Thoracic aorta (tissue), 2 donors: ENCODE results near the gene USP17L25. TPM values are rescaled to one million over a fixed set of nuclear protein-coding genes. Genes with fewer than 3 reads are reported as not detected.
"Not testable (repeated sequence)": the region's sequence is repeated elsewhere in the genome, so short reads cannot be mapped to it uniquely, and the experiment has no call there.

Experiments
- ATAC-seq: fragments of 150-250 bp; one replicate; pipeline ENCODE4 v1.8.0; 2017; ENCODE audit warnings: low read depth; ENCODE audit not compliant: insufficient number of reproducible peaks, low FRiP score
- DNase-seq: peaks from one replicate; pipeline ENCODE4 v3.0.0-alpha.2; 2020; ENCODE audit warnings: low spot score
- H3K27ac ChIP-seq, 2 donors: fragments of 200-600 bp; sonication (generic); 1 replicate in 1 of 2; 2 replicates in 1 of 2; pipeline ENCODE4 v1.5.1; 2016; ENCODE audit warnings: mild to moderate bottlenecking in 2 of 2, moderate library complexity in 2 of 2
- H3K27me3 ChIP-seq: fragments of 200-600 bp; sonication (generic); replicated peaks from 2 replicates; pipeline ENCODE4 v1.6.0; 2016; ENCODE audit warnings: mild to moderate bottlenecking; ENCODE audit not compliant: insufficient read depth
- H3K36me3 ChIP-seq: fragments of 200-600 bp; sonication (generic); one replicate; pipeline ENCODE4 v1.5.1; 2016
- H3K4me1 ChIP-seq, 2 donors: fragments of 200-600 bp; sonication (generic); 1 replicate in 1 of 2; 2 replicates in 1 of 2; pipeline versions ENCODE4 v1.5.1 to v1.6.0; 2016; ENCODE audit warnings: low read depth in 2 of 2, mild to moderate bottlenecking in 1 of 2; ENCODE audit not compliant: control insufficient read depth in 1 of 2
- H3K4me3 ChIP-seq: fragments of 200-600 bp; sonication (generic); 2 replicates; pipeline ENCODE4 v1.5.1; 2016; ENCODE audit warnings: mild to moderate bottlenecking
- H3K9me3 ChIP-seq: fragments of 200-600 bp; sonication (generic); 2 replicates; pipeline ENCODE4 v1.5.1; 2016
- total RNA-seq, 2 donors: library from RNA; depleted of rRNA; stranded (reverse); fragments of >200 nt; gene quantifications; one replicate each; pipeline versions ENCODE4 v1.1.0 to v1.2.3, GENCODE V29; 2016

Gene USP17L25
- not detected for total RNA-seq

GRCh38 chr4:9329611-9330010 lies at the start of gene USP17L25:
Gene USP17L25 (plus strand): TSS chr4:9329911. CDS start chr4:9329911, 0 bp downstream.
- H3K27me3 ChIP-seq, H3K9me3 ChIP-seq, ATAC-seq, H3K36me3 ChIP-seq, H3K4me3 ChIP-seq, DNase-seq, H3K27ac ChIP-seq, H3K4me1 ChIP-seq: not testable (repeated sequence)

DNA sequence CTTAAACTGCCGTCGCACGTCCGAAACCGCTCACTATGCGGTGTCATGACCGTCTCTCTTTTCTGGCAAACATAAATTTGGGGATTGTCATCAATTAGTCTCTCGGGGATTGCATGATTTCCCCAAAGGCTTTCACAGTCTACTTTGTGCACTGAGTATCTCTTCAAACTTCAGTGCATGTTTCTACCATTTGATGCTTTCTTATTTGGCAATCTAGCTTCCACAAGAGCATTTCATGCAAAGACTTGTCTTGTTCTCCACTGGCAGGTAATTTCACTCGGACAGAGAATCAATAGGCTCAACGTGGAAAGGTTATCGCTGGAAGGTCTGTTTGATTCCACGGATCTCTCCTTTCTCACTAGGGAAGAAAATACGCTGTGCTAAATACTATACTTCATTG lies 5.5 kb upstream of the USP17L25 start:
- H3K27me3 ChIP-seq, H3K9me3 ChIP-seq, H3K27ac ChIP-seq, DNase-seq, H3K4me1 ChIP-seq, ATAC-seq, H3K36me3 ChIP-seq, H3K4me3 ChIP-seq: not testable (repeated sequence)

DNA sequence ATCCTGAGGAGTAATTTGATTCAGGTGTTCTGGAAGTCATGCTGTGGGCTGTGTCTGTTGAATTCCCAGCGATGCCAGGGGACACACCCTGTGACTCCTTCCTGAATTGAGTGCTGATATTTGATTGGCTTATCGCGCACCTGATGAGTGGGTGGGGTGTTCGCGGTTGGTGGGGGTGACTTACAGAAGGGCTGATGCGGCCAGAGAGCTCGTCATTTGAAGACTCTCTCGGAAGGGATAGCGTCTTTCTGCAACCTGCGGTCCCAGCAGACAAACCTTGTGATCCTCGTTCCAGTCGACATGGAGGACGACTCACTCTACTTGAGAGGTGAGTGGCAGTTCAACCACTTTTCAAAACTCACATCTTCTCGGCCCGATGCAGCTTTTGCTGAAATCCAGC lies 4.8 kb upstream of the USP17L25 start, which contains the start of gene USP17L24:
TSS of gene USP17L24 (plus strand) at position 301 of the 400 bp plus-strand sequence. CDS start at position 301, 0 bp downstream.
- not testable (repeated sequence) for H3K27me3 ChIP-seq, H3K4me3 ChIP-seq, ATAC-seq, DNase-seq, H3K9me3 ChIP-seq, H3K27ac ChIP-seq, H3K36me3 ChIP-seq, H3K4me1 ChIP-seq

- not testable (repeated sequence) for H3K27me3 ChIP-seq, ATAC-seq, H3K4me3 ChIP-seq
These were observed 4.6 kb downstream of the USP17L25 start, which contains the start of gene USP17L26 for GRCh38 chr4:9334358-9334757. Gene USP17L26 (plus strand): TSS chr4:9334658. CDS start chr4:9334658, 0 bp downstream.

DNA sequence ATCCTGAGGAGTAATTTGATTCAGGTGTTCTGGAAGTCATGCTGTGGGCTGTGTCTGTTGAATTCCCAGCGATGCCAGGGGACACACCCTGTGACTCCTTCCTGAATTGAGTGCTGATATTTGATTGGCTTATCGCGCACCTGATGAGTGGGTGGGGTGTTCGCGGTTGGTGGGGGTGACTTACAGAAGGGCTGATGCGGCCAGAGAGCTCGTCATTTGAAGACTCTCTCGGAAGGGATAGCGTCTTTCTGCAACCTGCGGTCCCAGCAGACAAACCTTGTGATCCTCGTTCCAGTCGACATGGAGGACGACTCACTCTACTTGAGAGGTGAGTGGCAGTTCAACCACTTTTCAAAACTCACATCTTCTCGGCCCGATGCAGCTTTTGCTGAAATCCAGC lies 9.4 kb downstream of the USP17L25 start, which contains the start of gene USP17L5:
TSS of gene USP17L5 (plus strand) at position 301 of the 400 bp plus-strand sequence. CDS start at position 301, 0 bp downstream.
- not testable (repeated sequence) for ATAC-seq, H3K27me3 ChIP-seq, H3K4me3 ChIP-seq, H3K36me3 ChIP-seq, H3K9me3 ChIP-seq, H3K4me1 ChIP-seq, DNase-seq, H3K27ac ChIP-seq

More at GRCh38 chr4:9334358-9334757, 4.6 kb downstream of the USP17L25 start, which contains the start of gene USP17L26:
- H3K36me3 ChIP-seq, DNase-seq, H3K27ac ChIP-seq, H3K4me1 ChIP-seq, H3K9me3 ChIP-seq: not testable (repeated sequence)

DNA sequence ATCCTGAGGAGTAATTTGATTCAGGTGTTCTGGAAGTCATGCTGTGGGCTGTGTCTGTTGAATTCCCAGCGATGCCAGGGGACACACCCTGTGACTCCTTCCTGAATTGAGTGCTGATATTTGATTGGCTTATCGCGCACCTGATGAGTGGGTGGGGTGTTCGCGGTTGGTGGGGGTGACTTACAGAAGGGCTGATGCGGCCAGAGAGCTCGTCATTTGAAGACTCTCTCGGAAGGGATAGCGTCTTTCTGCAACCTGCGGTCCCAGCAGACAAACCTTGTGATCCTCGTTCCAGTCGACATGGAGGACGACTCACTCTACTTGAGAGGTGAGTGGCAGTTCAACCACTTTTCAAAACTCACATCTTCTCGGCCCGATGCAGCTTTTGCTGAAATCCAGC lies 14.1 kb downstream of the USP17L25 start, which contains the start of gene USP17L27:
TSS of gene USP17L27 (plus strand) at position 301 of the 400 bp plus-strand sequence. CDS start at position 301, 0 bp downstream.
- H3K9me3 ChIP-seq, DNase-seq, H3K4me1 ChIP-seq, H3K27ac ChIP-seq, ATAC-seq, H3K27me3 ChIP-seq, H3K36me3 ChIP-seq, H3K4me3 ChIP-seq: not testable (repeated sequence)

DNA sequence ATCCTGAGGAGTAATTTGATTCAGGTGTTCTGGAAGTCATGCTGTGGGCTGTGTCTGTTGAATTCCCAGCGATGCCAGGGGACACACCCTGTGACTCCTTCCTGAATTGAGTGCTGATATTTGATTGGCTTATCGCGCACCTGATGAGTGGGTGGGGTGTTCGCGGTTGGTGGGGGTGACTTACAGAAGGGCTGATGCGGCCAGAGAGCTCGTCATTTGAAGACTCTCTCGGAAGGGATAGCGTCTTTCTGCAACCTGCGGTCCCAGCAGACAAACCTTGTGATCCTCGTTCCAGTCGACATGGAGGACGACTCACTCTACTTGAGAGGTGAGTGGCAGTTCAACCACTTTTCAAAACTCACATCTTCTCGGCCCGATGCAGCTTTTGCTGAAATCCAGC lies 18.9 kb downstream of the USP17L25 start, which contains the start of gene USP17L28:
TSS of gene USP17L28 (plus strand) at position 301 of the 400 bp plus-strand sequence. CDS start at position 301, 0 bp downstream.
- H3K4me3 ChIP-seq, H3K27me3 ChIP-seq, DNase-seq, H3K4me1 ChIP-seq, ATAC-seq, H3K9me3 ChIP-seq, H3K27ac ChIP-seq, H3K36me3 ChIP-seq: not testable (repeated sequence)

DNA sequence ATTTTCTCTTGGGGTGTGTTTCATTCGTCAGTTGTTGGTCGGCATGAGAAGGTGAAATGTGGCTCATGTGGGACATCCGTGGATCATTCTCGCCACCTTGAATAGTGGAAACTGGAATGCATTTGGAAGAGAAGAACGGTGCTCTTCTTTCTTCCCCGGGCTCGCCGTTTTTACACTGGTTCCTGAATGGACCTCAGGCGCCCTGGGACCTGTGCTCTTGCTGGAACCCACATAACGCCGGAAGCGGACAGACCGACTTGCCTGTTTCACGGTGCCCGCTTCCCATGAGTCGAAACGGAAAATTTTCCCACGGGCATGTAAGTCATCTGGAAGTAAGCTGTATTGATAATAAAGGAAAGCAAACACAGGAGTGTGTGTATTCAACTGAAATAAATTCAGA lies 21.2 kb downstream of the USP17L25 start:
- H3K4me3 ChIP-seq, DNase-seq, H3K9me3 ChIP-seq, H3K27me3 ChIP-seq, ATAC-seq, H3K27ac ChIP-seq, H3K36me3 ChIP-seq, H3K4me1 ChIP-seq: not testable (repeated sequence)

DNA sequence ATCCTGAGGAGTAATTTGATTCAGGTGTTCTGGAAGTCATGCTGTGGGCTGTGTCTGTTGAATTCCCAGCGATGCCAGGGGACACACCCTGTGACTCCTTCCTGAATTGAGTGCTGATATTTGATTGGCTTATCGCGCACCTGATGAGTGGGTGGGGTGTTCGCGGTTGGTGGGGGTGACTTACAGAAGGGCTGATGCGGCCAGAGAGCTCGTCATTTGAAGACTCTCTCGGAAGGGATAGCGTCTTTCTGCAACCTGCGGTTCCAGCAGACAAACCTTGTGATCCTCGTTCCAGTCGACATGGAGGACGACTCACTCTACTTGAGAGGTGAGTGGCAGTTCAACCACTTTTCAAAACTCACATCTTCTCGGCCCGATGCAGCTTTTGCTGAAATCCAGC lies 23.6 kb downstream of the USP17L25 start, which contains the start of gene USP17L29:
TSS of gene USP17L29 (plus strand) at position 301 of the 400 bp plus-strand sequence. CDS start at position 301, 0 bp downstream.
- not testable (repeated sequence) for H3K9me3 ChIP-seq, H3K27me3 ChIP-seq, ATAC-seq, H3K27ac ChIP-seq, DNase-seq, H3K4me3 ChIP-seq, H3K36me3 ChIP-seq, H3K4me1 ChIP-seq

GRCh38 chr4:9362829-9363228 lies 33.1 kb downstream of the USP17L25 start, which contains the start of gene USP17L30:
Gene USP17L30 (plus strand): TSS chr4:9363129. CDS start chr4:9363129, 0 bp downstream.
- not testable (repeated sequence) for H3K36me3 ChIP-seq, H3K4me3 ChIP-seq, H3K27me3 ChIP-seq, H3K9me3 ChIP-seq, H3K4me1 ChIP-seq, ATAC-seq, DNase-seq, H3K27ac ChIP-seq

- H3K36me3 ChIP-seq, H3K4me1 ChIP-seq, H3K9me3 ChIP-seq, H3K4me3 ChIP-seq, DNase-seq, ATAC-seq, H3K27ac ChIP-seq, H3K27me3 ChIP-seq: not testable (repeated sequence)
These were observed 50.2 kb downstream of the USP17L25 start for GRCh38 chr4:9379881-9380280.
